Neural crest cell (in vitro differentiated cells): ENCODE data around the gene ITSN1. TPM values are rescaled to one million over a fixed set of nuclear protein-coding genes. Genes with fewer than 3 reads are reported as not detected.

Experiments used
- DNase-seq: peaks from one replicate; pipeline ENCODE4 v3.0.0; 2021; ENCODE audit warnings: low read depth, mixed read lengths, low spot score
- H3K27ac Mint-ChIP-seq: one replicate; pipeline ENCODE4 v1.8.0; 2021; ENCODE audit warnings: mild to moderate bottlenecking, mixed read lengths; ENCODE audit not compliant: unreplicated experiment
- H3K27me3 Mint-ChIP-seq: 2 replicates; pipeline ENCODE4 v1.8.0; 2021; ENCODE audit warnings: low read depth, mild to moderate bottlenecking, mixed read lengths
- H3K36me3 Mint-ChIP-seq: 2 replicates; pipeline ENCODE4 v1.8.0; 2021; ENCODE audit warnings: low read depth, mild to moderate bottlenecking, mixed read lengths
- H3K4me1 Mint-ChIP-seq: 2 replicates; pipeline ENCODE4 v1.8.0; 2021; ENCODE audit warnings: mixed read lengths
- H3K4me3 Mint-ChIP-seq: one replicate; pipeline ENCODE4 v1.8.0; 2021; ENCODE audit warnings: mild to moderate bottlenecking, mixed read lengths
- H3K9me3 Mint-ChIP-seq: 2 replicates; pipeline ENCODE4 v1.8.0; 2021; ENCODE audit warnings: mixed read lengths
- total RNA-seq: library from RNA; stranded (reverse); gene quantifications from 2 replicates; pipeline ENCODE4 v1.2.1, GENCODE V29; 2021
- TF ChIP-seq, protein P1 (sequence below): fragments of 200-600 bp; sonication (generic); conservative IDR thresholded peaks from 2 replicates; pipeline ENCODE4 v1.5.0; 2021; ENCODE audit warnings: antibody characterized with exemption, mild to moderate bottlenecking

ITSN1 gene
- total RNA-seq, 1 donor from 2014 or later = 62.7 TPM

DNA sequence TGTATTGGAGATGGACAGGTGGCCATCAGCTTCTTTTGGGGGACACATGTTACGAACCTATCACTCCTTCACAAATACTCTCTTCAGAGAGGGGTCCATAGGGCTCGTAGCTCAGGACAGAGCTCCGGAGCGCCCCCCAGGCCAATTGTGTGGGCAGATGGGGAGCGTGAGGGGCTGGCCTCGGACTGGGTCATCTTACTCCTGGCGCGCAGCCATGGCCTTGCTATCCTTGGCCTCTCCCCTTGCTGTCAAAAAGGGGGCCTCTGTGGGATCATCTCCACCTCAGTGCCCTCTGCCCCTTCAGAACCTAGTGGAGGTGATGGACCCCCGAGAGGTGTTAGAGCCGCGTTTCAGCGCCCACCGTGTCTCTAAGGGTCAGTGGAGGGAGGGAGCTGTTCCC lies 238.3 kb downstream of the ITSN1 start:
- no peaks in the 10 kb centered on the region for H3K27me3 Mint-ChIP-seq
- H3K9me3 Mint-ChIP-seq = no peaks in the 10 kb centered on the region
- peaks cover 2% of the 10 kb centered on the region for H3K36me3 Mint-ChIP-seq
- TF ChIP-seq, protein P1, sequence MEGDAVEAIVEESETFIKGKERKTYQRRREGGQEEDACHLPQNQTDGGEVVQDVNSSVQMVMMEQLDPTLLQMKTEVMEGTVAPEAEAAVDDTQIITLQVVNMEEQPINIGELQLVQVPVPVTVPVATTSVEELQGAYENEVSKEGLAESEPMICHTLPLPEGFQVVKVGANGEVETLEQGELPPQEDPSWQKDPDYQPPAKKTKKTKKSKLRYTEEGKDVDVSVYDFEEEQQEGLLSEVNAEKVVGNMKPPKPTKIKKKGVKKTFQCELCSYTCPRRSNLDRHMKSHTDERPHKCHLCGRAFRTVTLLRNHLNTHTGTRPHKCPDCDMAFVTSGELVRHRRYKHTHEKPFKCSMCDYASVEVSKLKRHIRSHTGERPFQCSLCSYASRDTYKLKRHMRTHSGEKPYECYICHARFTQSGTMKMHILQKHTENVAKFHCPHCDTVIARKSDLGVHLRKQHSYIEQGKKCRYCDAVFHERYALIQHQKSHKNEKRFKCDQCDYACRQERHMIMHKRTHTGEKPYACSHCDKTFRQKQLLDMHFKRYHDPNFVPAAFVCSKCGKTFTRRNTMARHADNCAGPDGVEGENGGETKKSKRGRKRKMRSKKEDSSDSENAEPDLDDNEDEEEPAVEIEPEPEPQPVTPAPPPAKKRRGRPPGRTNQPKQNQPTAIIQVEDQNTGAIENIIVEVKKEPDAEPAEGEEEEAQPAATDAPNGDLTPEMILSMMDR = no peak
- DNase-seq = no peak
- no peak overlapping the region for H3K4me3 Mint-ChIP-seq
- no peaks in the 10 kb centered on the region for H3K4me1 Mint-ChIP-seq
- H3K27ac Mint-ChIP-seq = no peak overlapping the region

DNA sequence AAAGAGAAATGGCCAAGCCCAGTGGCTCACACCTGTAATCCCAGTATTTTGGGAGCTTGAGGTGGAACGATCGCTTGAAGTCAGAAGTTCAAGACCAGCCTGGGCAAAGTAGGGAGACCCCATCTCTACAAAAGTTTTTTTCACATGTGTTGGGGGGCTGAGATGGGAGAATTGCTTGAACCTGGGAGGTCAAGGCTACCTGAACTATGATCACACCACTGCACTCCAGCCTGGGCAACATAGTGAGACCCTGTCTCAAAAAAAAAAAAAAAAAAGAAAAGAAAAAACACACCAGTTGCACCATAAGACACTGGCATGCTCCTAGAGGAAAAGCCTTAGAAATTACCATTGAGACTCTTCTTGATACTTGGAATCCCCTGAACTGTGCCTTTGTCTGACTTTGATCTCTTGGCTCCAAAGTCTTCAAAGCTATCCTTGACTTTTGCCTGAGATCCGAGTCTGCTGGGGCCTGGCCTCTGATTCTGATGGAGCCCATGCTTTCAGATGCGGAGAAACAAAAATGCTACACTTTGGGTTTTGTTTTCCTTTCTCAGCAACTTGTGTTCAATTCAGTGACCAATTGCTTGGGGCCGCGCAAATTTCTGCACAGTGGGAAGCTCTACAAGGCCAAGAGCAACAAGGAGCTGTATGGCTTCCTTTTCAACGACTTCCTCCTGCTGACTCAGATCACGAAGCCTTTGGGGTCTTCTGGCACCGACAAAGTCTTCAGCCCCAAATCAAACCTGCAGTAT lies 239.6 kb downstream of the ITSN1 start:
- Mint-ChIP-seq H3K4me3 (no peak overlapping the region), H3K4me1 (no peaks in the 10 kb centered on the region)

DNA sequence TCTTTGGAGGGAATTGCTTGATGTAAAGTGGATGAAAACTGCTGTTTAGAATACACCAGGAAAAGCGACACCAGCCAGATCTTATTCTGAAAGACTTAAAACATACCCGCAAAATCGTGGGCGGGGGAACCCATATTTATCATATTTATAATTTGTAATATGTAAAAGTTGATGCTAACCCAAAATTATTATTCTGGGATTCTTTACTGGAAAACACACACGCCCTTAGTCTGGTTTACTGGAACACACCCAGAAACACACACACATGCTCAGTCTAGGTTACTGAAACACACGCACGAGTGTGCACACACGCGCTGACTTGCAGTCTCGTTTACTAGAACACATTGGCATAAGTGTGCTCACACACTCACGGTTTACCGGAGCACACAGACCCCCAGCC lies 240.8 kb downstream of the ITSN1 start:
- no peak overlapping the region for H3K4me3 Mint-ChIP-seq
- no peaks in the 10 kb centered on the region for H3K27me3 Mint-ChIP-seq
- no peaks in the 10 kb centered on the region for H3K4me1 Mint-ChIP-seq
- H3K9me3 Mint-ChIP-seq = no peaks in the 10 kb centered on the region
- H3K27ac Mint-ChIP-seq = no peak overlapping the region
- TF ChIP-seq, protein P1 = no peak
- DNase-seq = no peak
- H3K36me3 Mint-ChIP-seq = peaks cover 2% of the 10 kb centered on the region

More for the DNA sequence above, 239.6 kb downstream of the ITSN1 start:
- DNase-seq = no peak
- peaks cover 2% of the 10 kb centered on the region for H3K36me3 Mint-ChIP-seq
- TF ChIP-seq, protein P1 = no peak
- H3K9me3 Mint-ChIP-seq = no peaks in the 10 kb centered on the region
- H3K27me3 Mint-ChIP-seq = no peaks in the 10 kb centered on the region
- H3K27ac Mint-ChIP-seq = no peak overlapping the region

DNA sequence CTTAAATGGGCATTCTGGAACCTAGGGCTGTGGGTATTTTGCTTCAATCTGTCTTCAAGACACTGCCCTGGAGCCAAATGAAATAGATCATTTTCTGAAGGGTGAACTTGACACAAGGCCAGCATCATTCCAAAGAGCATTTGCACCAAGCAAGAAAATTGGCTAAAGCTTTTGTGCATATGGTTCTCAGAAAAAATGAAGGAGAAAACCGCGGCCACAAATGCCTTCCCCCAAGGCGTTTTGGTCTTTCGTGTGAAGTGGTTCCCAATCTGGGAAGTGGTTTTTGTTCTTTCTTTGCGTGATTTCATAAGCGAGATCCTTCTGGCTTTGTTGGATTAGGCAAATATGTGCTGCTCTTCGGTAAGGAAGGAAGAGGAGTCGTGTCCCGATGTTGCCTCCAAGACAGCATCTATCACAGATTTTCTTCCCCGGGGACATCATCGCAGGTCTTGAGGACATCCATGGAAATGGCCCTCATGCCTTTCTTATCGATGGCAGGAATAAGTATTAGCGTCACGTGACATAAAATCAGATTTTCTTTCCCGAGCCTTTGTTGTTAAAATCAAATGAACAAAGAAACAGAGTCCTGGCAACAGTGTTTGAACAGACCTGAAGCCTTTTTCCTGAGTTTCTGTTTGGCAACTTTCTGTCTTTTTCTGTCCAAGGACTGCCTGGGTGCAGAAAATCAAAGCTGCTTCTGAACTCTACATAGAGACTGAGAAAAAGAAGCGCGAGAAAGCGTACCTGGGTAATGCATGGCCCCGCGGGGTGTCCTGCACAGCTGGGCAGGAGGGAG lies 242.3 kb downstream of the ITSN1 start:
- H3K4me1 Mint-ChIP-seq = no peaks in the 10 kb centered on the region
- no peaks in the 10 kb centered on the region for H3K27me3 Mint-ChIP-seq
- no peak overlapping the region for H3K4me3 Mint-ChIP-seq
- no peaks in the 10 kb centered on the region for H3K36me3 Mint-ChIP-seq
- TF ChIP-seq, protein P1 = no peak
- DNase-seq = no peak
- H3K27ac Mint-ChIP-seq = no peak overlapping the region
- no peaks in the 10 kb centered on the region for H3K9me3 Mint-ChIP-seq

DNA sequence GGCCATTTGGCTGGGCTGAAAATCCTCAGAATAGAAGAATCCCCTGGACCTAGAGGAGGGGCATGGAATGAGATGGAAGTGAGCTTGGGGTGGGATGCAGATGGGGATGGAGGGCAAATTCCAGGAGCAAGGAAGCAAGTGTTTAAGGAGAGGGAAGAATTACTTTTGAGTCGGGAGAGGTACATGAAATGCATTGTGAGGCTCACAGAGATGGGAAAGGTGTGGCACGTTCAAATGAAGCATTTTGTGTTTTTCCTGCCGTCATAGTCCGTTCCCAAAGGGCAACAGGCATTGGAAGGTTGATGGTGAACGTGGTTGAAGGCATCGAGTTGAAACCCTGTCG lies 242.8 kb downstream of the ITSN1 start:
- Mint-ChIP-seq H3K4me1 (no peaks in the 10 kb centered on the region), H3K9me3 (no peaks in the 10 kb centered on the region), H3K27me3 (no peaks in the 10 kb centered on the region), H3K27ac (no peak overlapping the region), H3K36me3 (no peaks in the 10 kb centered on the region), H3K4me3 (no peak overlapping the region)
- TF ChIP-seq, protein P1 = no peak
- no peak for DNase-seq
